WTC11 (cell line): ENCODE data around the gene TMEM89. TPM values are rescaled to one million over a fixed set of nuclear protein-coding genes. Genes with fewer than 3 reads are reported as not detected.
A peak's percentile ranks its signal among the peaks of the same experiment; 100 is the strongest.

ENCODE experiments used
- CREM ChIP-seq: sonication (generic); formaldehyde crosslinking; IDR thresholded peaks from 2 replicates; pipeline ENCODE4 v1.8.1; 2022; ENCODE audit warnings: mild to moderate bottlenecking, missing genetic modification reagents, moderate library complexity
- FOXJ3 ChIP-seq: sonication (generic); formaldehyde crosslinking; IDR thresholded peaks from 2 replicates; pipeline ENCODE4 v1.9.0; 2021; ENCODE audit warnings: missing genetic modification reagents, mild to moderate bottlenecking, borderline replicate concordance
- GRHL2 ChIP-seq: fragments of 250-450 bp; sonication (Bioruptor Pico); IDR thresholded peaks from 2 replicates; pipeline ENCODE4 v1.8.0; 2022; ENCODE audit warnings: mild to moderate bottlenecking, moderate library complexity; ENCODE audit not compliant: insufficient replicate concordance, severe bottlenecking
- HMGA2 ChIP-seq: fragments of 250-450 bp; sonication (Bioruptor Pico); IDR thresholded peaks from 2 replicates; pipeline ENCODE4 v1.4.0; 2021; ENCODE audit warnings: mild to moderate bottlenecking, moderate library complexity
- NFE2L1 ChIP-seq: sonication (generic); formaldehyde crosslinking; IDR thresholded peaks from 2 replicates; pipeline ENCODE4 v1.8.1; 2023; ENCODE audit warnings: missing genetic modification reagents
- NR1H2 ChIP-seq: sonication (generic); formaldehyde crosslinking; IDR thresholded peaks from 2 replicates; pipeline ENCODE4 v1.9.0; 2021; ENCODE audit warnings: mild to moderate bottlenecking, moderate library complexity, missing genetic modification reagents
- NR3C1 ChIP-seq: sonication (generic); formaldehyde crosslinking; conservative IDR thresholded peaks from 2 replicates; pipeline ENCODE4 v1.8.1; 2023; ENCODE audit warnings: low read depth, mild to moderate bottlenecking, missing genetic modification reagents
- SMAD4 ChIP-seq: sonication (generic); formaldehyde crosslinking; IDR thresholded peaks from 2 replicates; pipeline ENCODE4 v1.8.0; 2022; ENCODE audit warnings: mild to moderate bottlenecking, missing genetic modification reagents
- SOX15 ChIP-seq: fragments of 250-450 bp; sonication (Bioruptor Pico); IDR thresholded peaks from 2 replicates; pipeline ENCODE4 v1.9.0; 2021; ENCODE audit warnings: mild to moderate bottlenecking
- TCF7 ChIP-seq: sonication (generic); formaldehyde crosslinking; IDR thresholded peaks from 2 replicates; pipeline ENCODE4 v1.8.0; 2022; ENCODE audit warnings: mild to moderate bottlenecking, low read depth, missing genetic modification reagents, moderate library complexity
- ZBTB21 ChIP-seq: sonication (generic); formaldehyde crosslinking; IDR thresholded peaks from 2 replicates; pipeline ENCODE4 v1.8.1; 2023; ENCODE audit warnings: mild to moderate bottlenecking, missing genetic modification reagents, borderline replicate concordance
- ZNF396 ChIP-seq: fragments of 250-450 bp; sonication (Bioruptor Pico); IDR thresholded peaks from 2 replicates; pipeline ENCODE4 v1.8.0; 2021; ENCODE audit warnings: mild to moderate bottlenecking, moderate library complexity, borderline replicate concordance
- ZNF416 ChIP-seq: fragments of 250-450 bp; sonication (Bioruptor Pico); IDR thresholded peaks from 2 replicates; pipeline ENCODE4 v1.9.0; 2021; ENCODE audit warnings: mild to moderate bottlenecking, inconsistent platforms
- total RNA-seq: library from RNA; stranded (reverse); gene quantifications from 3 replicates; pipeline ENCODE4 v1.2.3, GENCODE V29; 2021
- TF ChIP-seq, protein P1 (sequence below): sonication (generic); formaldehyde crosslinking; IDR thresholded peaks from 2 replicates; pipeline ENCODE4 v1.8.1; 2022; ENCODE audit warnings: mild to moderate bottlenecking, moderate library complexity, missing genetic modification reagents
- TF ChIP-seq, protein P2 (sequence below): sonication (generic); formaldehyde crosslinking; IDR thresholded peaks from 2 replicates; pipeline ENCODE4 v1.8.0; 2022; ENCODE audit warnings: mild to moderate bottlenecking, missing genetic modification reagents
- TF ChIP-seq, protein P3 (sequence below): sonication (generic); formaldehyde crosslinking; IDR thresholded peaks from 2 replicates; pipeline ENCODE4 v1.8.0; 2022; ENCODE audit warnings: mild to moderate bottlenecking, missing genetic modification reagents
- TF ChIP-seq, protein P4 (sequence below): sonication (generic); formaldehyde crosslinking; IDR thresholded peaks from 2 replicates; pipeline ENCODE4 v1.8.1; 2023; ENCODE audit warnings: mild to moderate bottlenecking, missing genetic modification reagents
- TF ChIP-seq, protein P5 (sequence below): sonication (generic); formaldehyde crosslinking; IDR thresholded peaks from 2 replicates; pipeline ENCODE4 v1.8.0; 2022; ENCODE audit warnings: missing genetic modification reagents
- TF ChIP-seq, protein P6 (sequence below): sonication (generic); formaldehyde crosslinking; IDR thresholded peaks from 2 replicates; pipeline ENCODE4 v1.8.1; 2022; ENCODE audit warnings: low read depth, mild to moderate bottlenecking, moderate library complexity, missing genetic modification reagents, borderline replicate concordance
- TF ChIP-seq, protein P7 (sequence below): fragments of 200-600 bp; IDR thresholded peaks from 2 replicates; pipeline ENCODE4 v1.8.0; 2022; ENCODE audit warnings: antibody characterized with exemption
- TF ChIP-seq, protein P8 (sequence below): sonication (generic); formaldehyde crosslinking; IDR thresholded peaks from 2 replicates; pipeline ENCODE4 v1.8.1; 2023; ENCODE audit warnings: mild to moderate bottlenecking, missing genetic modification reagents, moderate library complexity
- TF ChIP-seq, protein P9 (sequence below): sonication (generic); formaldehyde crosslinking; IDR thresholded peaks from 2 replicates; pipeline ENCODE4 v1.8.1; 2022; ENCODE audit warnings: low read depth, missing genetic modification reagents, borderline replicate concordance

The TMEM89 gene
- total RNA-seq, 1 experiment from 2014 or later: 0.66 TPM

DNA sequence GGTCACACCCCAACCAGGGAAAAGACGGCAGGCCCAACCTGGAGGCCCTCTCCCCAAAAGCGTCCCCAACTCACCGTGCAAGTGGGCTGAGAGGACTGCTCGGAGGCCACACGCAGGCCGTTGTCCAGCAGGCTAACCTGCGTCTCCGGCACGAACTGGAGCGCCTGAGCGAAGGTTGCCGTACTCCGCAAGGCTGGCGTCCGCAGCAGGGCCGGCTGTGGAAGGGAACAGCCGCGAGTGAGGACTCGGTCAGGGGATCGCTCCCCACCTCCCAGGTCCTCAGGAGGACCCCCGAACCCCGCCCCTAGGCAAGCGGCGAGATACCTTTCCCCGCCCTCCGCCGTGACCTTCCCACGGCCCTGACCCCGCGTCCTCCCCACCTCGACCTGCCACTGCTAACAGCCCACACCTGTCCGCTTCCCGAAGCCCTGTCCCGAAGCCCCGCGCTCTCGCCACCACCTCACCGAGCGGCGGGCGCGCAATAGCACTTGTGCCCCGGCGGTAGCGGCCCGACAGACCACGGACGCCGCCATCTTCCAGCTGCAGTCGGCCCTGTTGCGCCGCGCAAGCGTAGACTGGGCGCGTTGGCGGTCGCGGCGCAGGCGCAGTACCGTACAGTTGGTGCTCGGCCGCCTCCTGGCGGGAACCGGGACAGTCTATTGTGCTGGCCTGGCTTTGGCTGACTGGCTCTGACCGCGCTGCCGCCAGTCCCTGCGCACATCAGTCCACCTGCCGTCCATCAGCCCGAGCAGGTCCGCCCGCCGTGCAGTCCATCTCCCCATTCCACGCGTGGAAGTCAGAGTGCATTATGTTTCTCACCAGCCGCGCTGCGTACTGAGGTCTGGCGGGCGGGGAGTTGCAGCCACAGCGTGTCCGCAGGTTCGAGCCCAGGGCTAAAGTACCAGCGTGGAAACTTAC lies 12.2 kb downstream of the TMEM89 start, which contains the start of gene UQCRC1 (continued):
- peak; percentile 84; the same call in 1 of the 2 replicates for TF ChIP-seq CREM (CRISPR knock-in tag)
- TF ChIP-seq, protein P1, sequence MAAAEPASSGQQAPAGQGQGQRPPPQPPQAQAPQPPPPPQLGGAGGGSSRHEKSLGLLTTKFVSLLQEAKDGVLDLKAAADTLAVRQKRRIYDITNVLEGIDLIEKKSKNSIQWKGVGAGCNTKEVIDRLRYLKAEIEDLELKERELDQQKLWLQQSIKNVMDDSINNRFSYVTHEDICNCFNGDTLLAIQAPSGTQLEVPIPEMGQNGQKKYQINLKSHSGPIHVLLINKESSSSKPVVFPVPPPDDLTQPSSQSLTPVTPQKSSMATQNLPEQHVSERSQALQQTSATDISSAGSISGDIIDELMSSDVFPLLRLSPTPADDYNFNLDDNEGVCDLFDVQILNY (CRISPR knock-in tag): peak; percentile 97
- TF ChIP-seq, protein P2, sequence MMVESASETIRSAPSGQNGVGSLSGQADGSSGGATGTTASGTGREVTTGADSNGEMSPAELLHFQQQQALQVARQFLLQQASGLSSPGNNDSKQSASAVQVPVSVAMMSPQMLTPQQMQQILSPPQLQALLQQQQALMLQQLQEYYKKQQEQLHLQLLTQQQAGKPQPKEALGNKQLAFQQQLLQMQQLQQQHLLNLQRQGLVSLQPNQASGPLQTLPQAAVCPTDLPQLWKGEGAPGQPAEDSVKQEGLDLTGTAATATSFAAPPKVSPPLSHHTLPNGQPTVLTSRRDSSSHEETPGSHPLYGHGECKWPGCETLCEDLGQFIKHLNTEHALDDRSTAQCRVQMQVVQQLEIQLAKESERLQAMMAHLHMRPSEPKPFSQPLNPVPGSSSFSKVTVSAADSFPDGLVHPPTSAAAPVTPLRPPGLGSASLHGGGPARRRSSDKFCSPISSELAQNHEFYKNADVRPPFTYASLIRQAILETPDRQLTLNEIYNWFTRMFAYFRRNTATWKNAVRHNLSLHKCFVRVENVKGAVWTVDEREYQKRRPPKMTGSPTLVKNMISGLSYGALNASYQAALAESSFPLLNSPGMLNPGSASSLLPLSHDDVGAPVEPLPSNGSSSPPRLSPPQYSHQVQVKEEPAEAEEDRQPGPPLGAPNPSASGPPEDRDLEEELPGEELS (CRISPR knock-in tag): peak; percentile 90
- TF ChIP-seq SOX15 (CRISPR knock-in tag): no peak
- TF ChIP-seq, protein P3, sequence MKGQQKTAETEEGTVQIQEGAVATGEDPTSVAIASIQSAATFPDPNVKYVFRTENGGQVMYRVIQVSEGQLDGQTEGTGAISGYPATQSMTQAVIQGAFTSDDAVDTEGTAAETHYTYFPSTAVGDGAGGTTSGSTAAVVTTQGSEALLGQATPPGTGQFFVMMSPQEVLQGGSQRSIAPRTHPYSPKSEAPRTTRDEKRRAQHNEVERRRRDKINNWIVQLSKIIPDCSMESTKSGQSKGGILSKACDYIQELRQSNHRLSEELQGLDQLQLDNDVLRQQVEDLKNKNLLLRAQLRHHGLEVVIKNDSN (CRISPR knock-in tag): peak; percentile 38; the same call in 1 of the 2 replicates
- TF ChIP-seq ZNF396: no peak
- TF ChIP-seq GRHL2: no peak
- TF ChIP-seq NR3C1 (CRISPR knock-in tag): no peak
- TF ChIP-seq SMAD4 (CRISPR knock-in tag): no peak
- TF ChIP-seq, protein P4, sequence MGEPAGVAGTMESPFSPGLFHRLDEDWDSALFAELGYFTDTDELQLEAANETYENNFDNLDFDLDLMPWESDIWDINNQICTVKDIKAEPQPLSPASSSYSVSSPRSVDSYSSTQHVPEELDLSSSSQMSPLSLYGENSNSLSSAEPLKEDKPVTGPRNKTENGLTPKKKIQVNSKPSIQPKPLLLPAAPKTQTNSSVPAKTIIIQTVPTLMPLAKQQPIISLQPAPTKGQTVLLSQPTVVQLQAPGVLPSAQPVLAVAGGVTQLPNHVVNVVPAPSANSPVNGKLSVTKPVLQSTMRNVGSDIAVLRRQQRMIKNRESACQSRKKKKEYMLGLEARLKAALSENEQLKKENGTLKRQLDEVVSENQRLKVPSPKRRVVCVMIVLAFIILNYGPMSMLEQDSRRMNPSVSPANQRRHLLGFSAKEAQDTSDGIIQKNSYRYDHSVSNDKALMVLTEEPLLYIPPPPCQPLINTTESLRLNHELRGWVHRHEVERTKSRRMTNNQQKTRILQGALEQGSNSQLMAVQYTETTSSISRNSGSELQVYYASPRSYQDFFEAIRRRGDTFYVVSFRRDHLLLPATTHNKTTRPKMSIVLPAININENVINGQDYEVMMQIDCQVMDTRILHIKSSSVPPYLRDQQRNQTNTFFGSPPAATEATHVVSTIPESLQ: no peak
- TF ChIP-seq, protein P5, sequence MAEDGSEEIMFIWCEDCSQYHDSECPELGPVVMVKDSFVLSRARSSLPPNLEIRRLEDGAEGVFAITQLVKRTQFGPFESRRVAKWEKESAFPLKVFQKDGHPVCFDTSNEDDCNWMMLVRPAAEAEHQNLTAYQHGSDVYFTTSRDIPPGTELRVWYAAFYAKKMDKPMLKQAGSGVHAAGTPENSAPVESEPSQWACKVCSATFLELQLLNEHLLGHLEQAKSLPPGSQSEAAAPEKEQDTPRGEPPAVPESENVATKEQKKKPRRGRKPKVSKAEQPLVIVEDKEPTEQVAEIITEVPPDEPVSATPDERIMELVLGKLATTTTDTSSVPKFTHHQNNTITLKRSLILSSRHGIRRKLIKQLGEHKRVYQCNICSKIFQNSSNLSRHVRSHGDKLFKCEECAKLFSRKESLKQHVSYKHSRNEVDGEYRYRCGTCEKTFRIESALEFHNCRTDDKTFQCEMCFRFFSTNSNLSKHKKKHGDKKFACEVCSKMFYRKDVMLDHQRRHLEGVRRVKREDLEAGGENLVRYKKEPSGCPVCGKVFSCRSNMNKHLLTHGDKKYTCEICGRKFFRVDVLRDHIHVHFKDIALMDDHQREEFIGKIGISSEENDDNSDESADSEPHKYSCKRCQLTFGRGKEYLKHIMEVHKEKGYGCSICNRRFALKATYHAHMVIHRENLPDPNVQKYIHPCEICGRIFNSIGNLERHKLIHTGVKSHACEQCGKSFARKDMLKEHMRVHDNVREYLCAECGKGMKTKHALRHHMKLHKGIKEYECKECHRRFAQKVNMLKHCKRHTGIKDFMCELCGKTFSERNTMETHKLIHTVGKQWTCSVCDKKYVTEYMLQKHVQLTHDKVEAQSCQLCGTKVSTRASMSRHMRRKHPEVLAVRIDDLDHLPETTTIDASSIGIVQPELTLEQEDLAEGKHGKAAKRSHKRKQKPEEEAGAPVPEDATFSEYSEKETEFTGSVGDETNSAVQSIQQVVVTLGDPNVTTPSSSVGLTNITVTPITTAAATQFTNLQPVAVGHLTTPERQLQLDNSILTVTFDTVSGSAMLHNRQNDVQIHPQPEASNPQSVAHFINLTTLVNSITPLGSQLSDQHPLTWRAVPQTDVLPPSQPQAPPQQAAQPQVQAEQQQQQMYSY: no peak; the same call in none of the 2 replicates
- TF ChIP-seq, protein P6, sequence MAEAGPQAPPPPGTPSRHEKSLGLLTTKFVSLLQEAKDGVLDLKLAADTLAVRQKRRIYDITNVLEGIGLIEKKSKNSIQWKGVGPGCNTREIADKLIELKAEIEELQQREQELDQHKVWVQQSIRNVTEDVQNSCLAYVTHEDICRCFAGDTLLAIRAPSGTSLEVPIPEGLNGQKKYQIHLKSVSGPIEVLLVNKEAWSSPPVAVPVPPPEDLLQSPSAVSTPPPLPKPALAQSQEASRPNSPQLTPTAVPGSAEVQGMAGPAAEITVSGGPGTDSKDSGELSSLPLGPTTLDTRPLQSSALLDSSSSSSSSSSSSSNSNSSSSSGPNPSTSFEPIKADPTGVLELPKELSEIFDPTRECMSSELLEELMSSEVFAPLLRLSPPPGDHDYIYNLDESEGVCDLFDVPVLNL (CRISPR knock-in tag): peak; percentile 75; the same call in 1 of the 2 replicates
- no peak for TF ChIP-seq FOXJ3 (CRISPR knock-in tag)
- TF ChIP-seq, protein P7, sequence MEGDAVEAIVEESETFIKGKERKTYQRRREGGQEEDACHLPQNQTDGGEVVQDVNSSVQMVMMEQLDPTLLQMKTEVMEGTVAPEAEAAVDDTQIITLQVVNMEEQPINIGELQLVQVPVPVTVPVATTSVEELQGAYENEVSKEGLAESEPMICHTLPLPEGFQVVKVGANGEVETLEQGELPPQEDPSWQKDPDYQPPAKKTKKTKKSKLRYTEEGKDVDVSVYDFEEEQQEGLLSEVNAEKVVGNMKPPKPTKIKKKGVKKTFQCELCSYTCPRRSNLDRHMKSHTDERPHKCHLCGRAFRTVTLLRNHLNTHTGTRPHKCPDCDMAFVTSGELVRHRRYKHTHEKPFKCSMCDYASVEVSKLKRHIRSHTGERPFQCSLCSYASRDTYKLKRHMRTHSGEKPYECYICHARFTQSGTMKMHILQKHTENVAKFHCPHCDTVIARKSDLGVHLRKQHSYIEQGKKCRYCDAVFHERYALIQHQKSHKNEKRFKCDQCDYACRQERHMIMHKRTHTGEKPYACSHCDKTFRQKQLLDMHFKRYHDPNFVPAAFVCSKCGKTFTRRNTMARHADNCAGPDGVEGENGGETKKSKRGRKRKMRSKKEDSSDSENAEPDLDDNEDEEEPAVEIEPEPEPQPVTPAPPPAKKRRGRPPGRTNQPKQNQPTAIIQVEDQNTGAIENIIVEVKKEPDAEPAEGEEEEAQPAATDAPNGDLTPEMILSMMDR: peak; percentile 39; the same call in 1 of the 2 replicates
- TF ChIP-seq NFE2L1: peak; percentile 55; the same call in 1 of the 2 replicates
- no peak for TF ChIP-seq ZNF416 (CRISPR knock-in tag)
- TF ChIP-seq ZBTB21: peak; percentile 68; the same call in 1 of the 2 replicates
- no peak for TF ChIP-seq HMGA2 (CRISPR knock-in tag)
- TF ChIP-seq, protein P8, sequence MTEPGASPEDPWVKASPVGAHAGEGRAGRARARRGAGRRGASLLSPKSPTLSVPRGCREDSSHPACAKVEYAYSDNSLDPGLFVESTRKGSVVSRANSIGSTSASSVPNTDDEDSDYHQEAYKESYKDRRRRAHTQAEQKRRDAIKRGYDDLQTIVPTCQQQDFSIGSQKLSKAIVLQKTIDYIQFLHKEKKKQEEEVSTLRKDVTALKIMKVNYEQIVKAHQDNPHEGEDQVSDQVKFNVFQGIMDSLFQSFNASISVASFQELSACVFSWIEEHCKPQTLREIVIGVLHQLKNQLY (CRISPR knock-in tag): peak; percentile 27; the same call in 1 of the 2 replicates
- peak; percentile 77; the same call in 1 of the 2 replicates for TF ChIP-seq TCF7 (CRISPR knock-in tag)
- TF ChIP-seq, protein P9, sequence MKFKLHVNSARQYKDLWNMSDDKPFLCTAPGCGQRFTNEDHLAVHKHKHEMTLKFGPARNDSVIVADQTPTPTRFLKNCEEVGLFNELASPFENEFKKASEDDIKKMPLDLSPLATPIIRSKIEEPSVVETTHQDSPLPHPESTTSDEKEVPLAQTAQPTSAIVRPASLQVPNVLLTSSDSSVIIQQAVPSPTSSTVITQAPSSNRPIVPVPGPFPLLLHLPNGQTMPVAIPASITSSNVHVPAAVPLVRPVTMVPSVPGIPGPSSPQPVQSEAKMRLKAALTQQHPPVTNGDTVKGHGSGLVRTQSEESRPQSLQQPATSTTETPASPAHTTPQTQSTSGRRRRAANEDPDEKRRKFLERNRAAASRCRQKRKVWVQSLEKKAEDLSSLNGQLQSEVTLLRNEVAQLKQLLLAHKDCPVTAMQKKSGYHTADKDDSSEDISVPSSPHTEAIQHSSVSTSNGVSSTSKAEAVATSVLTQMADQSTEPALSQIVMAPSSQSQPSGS (CRISPR knock-in tag): no peak
- no peak for TF ChIP-seq NR1H2 (CRISPR knock-in tag)
